ENCODE data around the gene DBNDD1.
"Not testable (repeated sequence)": the region's sequence is repeated elsewhere in the genome, so short reads cannot be mapped to it uniquely, and the experiment has no call there.

The DBNDD1 gene

GRCh38 chr16:90018652-90019542, at the start of gene DBNDD1:
Gene DBNDD1 (minus strand): TSS chr16:90019456. CDS start chr16:90019341, 115 bp downstream.
- DNase-seq, result peak in 7 of 51 donors; percentile 19 to 38 (median 28)

GRCh38 chr16:90061437-90061836, 42.2 kb upstream of the DBNDD1 start:
- no peak for DNase-seq

GRCh38 chr16:90057738-90058173, 38.5 kb upstream of the DBNDD1 start:
- no peak for DNase-seq

- not testable (repeated sequence) for DNase-seq
Observed at GRCh38 chr16:90056521-90056920, 37.3 kb upstream of the DBNDD1 start.

- no peak for DNase-seq
Observed at GRCh38 chr16:90055371-90055770, 36.1 kb upstream of the DBNDD1 start.

GRCh38 chr16:90054554-90054953, 35.3 kb upstream of the DBNDD1 start:
- DNase-seq, result no peak

- DNase-seq, result no peak
Observed at GRCh38 chr16:90053902-90054500, 34.7 kb upstream of the DBNDD1 start.

GRCh38 chr16:90050969-90051368, 31.7 kb upstream of the DBNDD1 start:
- no peak for DNase-seq

- DNase-seq, result no peak
Observed at GRCh38 chr16:90048737-90049330, 29.6 kb upstream of the DBNDD1 start.

- DNase-seq, result no peak
Observed at GRCh38 chr16:90048347-90048722, 29.1 kb upstream of the DBNDD1 start.

- DNase-seq, result no peak
Observed at GRCh38 chr16:90047714-90048346, 28.6 kb upstream of the DBNDD1 start.

GRCh38 chr16:90046971-90047713, 27.9 kb upstream of the DBNDD1 start:
- DNase-seq, result peak in 23 of 51 donors; percentile 3 to 52 (median 22)

- no peak for DNase-seq
Observed at GRCh38 chr16:90046122-90046970, 27.1 kb upstream of the DBNDD1 start.

GRCh38 chr16:90044111-90044551, 24.9 kb upstream of the DBNDD1 start:
- DNase-seq, result peak in 1 of 51 donors; percentile 11

- DNase-seq, result no peak
Observed at GRCh38 chr16:90043526-90043925, 24.3 kb upstream of the DBNDD1 start.

GRCh38 chr16:90042946-90043514, 23.8 kb upstream of the DBNDD1 start:
- no peak for DNase-seq

- DNase-seq, result no peak
Observed at GRCh38 chr16:90041896-90042473, 22.7 kb upstream of the DBNDD1 start.

GRCh38 chr16:90040152-90041023, 21.1 kb upstream of the DBNDD1 start:
- no peak for DNase-seq
